HG03175 (cell line): Measurements from ENCODE around the gene LDHD.
A peak's percentile ranks its signal among the peaks of the same experiment; 100 is the strongest.
"Not testable (repeated sequence)": the region's sequence is repeated elsewhere in the genome, so short reads cannot be mapped to it uniquely, and the experiment has no call there.

ENCODE experiments used
- ATAC-seq: cut with Tn5 transposase; IDR thresholded peaks from one replicate; pipeline ENCODE4 v1.9.1; 2021; ENCODE audit warnings: mild to moderate bottlenecking, moderate library complexity; ENCODE audit not compliant: unreplicated experiment

LDHD gene

DNA sequence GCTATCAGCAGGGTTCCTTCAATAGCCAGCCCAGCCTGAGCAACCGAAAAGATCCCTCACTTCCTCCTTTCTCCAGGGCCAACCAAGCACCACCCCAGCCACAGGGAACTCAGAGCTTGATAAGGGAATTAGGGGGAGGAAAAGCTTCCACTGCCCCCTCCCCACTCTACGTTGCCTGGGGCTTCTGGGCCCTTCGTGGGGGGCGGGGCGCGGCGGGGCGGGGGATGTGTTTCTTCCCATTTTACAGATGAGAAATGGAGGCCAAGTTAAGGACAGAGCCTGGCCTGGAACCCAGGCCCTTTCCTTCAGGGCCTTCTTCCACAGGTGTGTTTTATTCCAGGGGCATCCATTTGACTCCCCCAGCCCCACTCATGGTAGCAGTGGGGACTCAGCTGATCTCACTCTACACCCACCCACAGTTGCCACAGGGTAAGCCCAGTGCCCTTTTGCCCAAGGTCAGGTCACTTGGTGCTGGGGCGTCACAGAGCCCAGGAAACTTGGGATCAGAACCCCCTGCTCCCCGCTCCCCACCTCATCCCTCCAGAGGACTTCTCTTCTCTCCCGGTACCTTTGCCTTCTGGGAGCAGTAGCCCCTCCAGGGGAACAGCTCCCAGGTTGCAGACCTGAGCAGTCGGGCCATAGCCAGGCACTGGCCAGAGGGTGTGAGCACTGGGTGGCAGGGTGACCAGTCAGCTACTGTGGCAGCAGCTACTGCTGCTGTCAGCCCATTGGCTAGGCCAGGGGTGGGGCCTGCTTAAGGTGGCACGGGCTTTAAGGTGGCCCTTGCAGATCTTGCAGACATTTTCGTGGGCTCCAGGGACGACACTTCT, at the start of gene LDHD:
Gene LDHD (minus strand): TSS at position 700 of the 830 bp plus-strand sequence. CDS start 60 bp downstream, at position 640.
- ATAC-seq, result no peak

DNA sequence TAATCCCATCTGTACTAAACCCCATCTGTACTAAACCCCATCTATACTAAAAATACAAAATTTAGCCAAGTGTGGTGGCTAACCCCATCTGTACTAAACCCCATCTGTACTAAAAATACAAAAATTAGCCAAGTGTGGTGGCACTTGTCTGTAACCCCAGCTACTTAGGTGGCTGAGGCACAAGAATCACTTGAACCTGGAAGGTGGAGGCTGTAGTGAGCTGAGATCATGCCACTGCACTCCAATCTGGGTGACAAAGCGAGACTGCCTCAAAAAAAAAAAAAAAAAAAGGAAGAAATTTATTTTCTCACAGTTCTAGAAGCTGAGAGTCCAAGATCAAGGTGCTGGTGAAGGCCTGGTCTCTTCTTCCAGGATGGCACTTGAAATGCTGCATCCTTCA, 43.8 kb upstream of the LDHD start:
- no peak for ATAC-seq

DNA sequence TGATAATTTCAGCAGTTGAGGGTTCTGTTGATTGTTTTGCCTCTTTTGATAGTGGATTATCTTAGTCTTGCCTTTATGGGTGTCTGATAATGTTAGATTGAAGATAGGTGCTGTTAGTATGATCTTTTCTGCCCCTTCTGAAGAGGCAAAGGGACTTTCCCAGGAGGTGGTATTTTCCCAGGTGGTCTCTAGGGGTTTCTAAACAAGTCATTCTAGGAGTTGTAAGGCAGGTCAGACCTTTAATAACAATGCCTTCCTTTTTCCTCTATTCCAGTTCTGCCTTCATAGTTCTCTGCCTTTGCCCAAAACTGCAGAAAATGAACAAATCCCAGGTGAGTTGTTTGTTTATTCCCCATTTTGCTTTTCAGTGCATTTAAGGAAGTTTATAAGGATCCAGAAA, 36.1 kb upstream of the LDHD start:
- no peak for ATAC-seq

DNA sequence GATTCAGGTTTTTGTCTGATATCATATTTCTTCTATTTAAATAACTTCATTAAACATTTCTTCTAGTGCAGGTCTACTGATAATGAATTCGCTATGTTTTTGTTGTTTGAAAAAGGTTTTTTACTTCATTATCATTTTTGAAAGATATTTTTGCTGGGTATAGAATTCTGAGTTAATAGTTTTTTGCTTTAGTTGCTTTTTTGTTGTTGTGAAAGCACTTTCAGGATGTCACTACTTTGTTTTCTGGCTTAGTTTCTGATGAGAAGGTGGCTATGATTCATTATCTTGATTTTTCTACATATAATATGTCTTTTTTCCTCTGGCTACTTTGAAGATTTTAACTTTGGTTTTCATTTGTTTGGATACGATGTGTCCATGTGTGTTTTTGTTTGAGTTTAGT, 35.2 kb upstream of the LDHD start:
- no peak for ATAC-seq

DNA sequence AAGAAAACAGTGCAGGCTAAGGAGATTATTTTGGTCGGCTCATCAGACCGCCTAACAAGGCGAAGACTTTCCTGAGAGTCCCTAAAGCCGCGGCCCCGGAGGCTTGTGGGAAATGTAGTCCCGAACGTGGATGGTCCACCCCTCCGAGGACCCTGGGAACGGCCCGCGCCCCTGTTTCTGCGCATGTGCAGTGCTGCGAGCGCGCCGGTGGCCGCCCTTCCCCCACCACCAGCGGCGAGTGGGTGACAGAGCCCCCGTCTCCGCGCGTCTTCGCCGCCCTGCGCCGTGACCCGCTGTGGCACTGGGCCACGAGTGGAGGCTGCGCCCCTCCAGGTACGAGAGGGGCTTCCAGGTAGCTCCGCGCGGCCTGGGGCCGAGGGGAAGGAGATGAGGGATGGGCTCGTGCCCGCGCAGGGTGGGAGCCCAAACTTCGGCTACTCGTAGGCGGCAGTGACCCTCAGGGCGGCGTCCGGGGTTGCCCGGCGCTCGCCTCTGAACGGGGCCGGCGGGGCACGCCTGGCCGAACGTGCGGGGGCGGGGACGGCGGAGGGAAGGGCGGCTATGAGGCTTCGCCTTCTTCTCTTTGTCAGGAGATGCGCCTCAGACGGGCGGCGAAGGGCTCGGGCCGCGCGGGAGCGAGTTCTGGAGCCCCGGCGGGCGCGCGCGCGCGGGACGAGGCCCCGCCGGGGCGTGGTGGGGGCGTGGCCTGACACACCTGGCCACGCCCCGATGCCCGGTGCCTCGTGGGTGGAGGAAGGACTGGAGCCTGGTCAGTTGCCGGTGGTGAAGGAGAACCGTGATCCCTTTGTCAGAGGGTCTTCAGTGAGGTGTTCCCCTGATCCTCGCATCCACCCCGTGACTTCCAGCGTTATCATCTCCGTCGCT, 32.0 kb upstream of the LDHD start, which contains the start of gene ZFP1:
Gene ZFP1 (plus strand): TSS at position 214 of the 885 bp plus-strand sequence. CDS start 4,428 bp downstream, outside the sequence.
- peak; percentile 90 for ATAC-seq

DNA sequence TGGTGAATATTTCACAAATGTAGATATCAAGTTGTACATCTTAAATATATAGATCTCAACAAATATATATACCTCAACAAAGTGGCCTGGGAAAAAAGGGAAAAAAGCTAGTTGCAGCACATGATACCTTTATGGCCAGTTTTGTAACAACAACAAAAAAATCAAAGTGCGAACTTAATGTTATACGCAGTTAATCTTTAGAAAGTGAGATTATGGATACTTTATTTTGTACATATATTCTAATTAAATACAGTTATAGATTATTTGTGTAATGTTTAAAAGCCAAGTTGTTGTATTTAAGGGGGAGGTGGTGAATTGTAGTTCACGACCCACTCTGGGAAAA, 31.4 kb upstream of the LDHD start:
- ATAC-seq, result no peak

DNA sequence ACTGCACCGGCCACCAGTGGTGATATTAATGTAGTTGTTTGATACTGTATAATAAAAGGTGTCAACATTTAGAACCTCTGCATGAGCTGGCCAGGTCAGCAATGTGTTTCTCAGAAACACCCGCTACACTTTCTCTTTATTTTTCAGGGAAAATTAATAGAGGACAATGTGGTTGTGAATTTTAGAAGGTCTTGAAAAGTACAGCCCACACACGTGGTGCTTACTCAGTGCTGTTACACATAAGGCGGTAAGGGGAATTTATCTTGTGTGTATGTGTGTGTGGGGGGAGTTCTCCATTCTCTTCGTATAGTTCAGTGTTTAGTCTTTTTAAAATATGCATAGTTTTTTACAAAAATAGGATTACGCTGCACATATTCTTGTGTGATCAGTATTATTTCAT, 27.4 kb upstream of the LDHD start:
- no peak for ATAC-seq

DNA sequence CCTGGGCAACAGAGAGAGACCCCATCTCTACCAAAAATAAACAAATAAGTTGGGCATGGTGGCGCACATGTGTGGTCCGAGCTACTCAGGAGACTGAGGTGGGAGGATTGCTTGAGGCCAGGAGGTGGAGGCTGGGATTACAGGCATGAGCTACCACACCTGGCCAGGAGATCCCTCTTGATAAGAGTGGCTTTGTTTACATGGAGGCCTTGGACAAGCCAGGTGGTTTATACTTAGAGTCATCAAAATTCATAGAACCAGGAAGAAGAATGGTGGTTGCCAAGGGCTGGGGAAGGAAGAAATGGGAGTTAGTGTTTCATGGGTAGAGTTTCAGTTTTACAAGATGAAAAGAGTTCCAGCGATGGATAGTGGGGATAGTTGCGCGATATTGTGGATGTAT, 22.9 kb upstream of the LDHD start:
- ATAC-seq, result no peak

DNA sequence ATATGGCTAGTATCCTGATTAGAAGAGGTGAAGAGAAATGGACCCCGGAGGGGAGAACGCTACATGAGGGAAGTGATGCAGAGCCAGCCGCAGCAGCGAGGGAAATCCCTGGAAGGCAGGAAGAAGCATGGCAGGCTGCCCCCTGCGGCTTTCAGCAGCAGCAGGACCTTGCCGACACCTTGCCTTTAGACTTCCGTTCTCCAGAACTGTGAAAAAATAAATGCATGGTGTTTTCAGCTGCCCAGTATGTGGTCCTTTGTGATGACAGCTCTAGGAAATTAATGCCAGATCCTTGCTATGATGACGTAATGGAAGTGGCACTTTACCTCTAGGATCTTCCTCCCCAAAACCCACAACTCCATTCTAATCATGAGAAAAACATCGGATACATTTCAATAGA, 22.1 kb upstream of the LDHD start:
- ATAC-seq, result peak; percentile 46

DNA sequence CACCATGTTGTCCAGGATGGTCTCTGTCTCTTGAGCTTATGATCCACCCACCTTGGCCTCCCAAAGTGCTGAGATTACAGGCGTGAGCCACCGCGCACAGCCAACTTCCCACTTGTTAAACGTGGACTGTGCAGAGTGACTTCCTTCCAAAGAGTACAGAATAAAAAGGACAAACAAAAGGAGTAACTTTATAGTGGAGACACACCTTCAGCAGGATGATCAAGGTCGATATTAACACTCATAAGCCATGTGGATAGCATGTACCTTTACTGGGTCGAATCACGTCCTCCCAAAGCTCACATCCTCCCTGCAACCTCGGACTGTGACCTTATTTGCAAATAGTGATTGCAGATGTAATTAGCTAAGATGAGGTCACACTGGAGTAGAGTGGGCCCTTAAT, 21.7 kb upstream of the LDHD start:
- no peak for ATAC-seq

DNA sequence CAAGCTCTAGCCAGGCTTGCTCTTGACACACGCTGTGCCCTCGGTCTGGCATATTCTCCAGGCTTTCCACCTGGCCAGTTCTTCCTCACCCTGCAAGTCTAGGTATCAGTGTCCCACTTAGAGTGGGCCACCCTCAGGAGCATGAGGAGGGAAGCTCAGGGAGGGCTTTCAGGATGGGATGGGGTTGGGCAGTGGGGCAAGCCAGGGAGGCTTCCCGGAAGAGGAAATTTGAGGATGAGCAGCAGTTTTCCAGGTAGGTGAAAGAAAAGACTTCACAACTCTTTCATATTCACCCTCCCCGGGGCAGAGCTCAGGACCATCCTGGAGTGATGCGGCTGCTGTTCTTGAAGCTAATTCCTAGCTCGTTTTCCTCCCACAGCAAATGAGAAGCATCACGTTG, 14.5 kb upstream of the LDHD start:
- no peak for ATAC-seq

DNA sequence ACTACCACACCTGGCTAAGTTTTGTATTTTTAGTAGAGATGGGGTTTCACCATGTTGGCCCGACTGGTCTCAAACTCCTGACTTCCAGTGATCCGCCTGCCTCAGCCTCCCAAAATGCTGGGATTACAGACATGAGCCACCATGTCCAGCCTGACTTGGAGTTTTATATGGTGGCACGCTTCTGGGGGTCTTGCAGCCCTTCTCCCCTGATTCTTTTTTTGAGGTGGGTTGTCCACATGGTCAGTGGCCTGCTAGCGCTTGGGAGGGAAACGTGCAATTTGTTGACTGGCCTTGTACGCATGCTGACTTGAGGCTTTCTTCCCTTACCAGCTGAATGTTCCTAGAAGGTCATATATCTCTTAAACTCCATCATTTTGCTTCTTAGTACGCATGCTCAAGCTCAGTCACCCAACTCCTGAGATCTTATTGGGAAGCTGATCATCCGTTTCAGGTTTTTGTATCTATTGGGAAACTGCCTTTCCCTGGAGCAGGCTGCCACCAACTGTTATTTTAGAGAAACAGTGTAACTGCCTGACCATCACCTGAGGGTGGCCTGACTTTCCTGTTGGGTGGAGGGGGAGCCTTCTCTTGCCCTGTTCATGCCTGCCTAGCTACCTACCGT, 13.7 kb upstream of the LDHD start:
- no peak for ATAC-seq

DNA sequence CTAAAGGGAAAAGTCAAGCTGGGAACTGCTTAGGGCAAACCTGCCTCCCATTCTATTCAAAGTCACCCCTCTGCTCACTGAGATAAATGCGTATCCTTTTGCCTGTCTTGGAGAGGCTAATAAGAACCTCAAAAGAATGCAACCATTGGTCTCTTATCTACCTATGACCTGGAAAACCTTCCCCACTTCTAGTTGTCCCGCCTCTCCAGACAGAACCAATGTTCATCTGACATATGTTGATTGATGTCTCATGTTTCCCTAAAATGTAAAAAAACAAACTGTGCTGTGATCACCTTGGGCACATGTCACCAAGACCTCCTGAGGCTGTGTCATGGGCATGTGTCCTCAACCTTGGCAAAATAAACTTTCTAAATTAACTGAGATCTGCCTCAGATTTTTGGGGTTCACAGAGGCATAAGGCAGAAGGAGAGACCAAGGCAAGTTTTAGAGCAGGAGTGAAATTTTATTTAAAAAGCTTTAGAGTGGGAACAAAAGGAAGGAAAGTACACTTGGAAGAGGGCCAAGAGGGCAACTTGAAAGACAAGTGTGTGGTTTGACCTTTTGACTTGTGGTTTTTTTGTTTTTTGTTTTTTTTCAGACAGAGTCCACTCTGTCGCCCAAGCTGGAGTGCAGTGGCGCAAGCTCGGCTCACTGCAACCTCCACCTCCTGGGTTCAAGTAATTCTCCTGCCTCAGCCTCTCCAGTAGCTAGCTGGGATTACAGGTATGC, 13.0 kb upstream of the LDHD start:
- ATAC-seq, result not testable (repeated sequence)

DNA sequence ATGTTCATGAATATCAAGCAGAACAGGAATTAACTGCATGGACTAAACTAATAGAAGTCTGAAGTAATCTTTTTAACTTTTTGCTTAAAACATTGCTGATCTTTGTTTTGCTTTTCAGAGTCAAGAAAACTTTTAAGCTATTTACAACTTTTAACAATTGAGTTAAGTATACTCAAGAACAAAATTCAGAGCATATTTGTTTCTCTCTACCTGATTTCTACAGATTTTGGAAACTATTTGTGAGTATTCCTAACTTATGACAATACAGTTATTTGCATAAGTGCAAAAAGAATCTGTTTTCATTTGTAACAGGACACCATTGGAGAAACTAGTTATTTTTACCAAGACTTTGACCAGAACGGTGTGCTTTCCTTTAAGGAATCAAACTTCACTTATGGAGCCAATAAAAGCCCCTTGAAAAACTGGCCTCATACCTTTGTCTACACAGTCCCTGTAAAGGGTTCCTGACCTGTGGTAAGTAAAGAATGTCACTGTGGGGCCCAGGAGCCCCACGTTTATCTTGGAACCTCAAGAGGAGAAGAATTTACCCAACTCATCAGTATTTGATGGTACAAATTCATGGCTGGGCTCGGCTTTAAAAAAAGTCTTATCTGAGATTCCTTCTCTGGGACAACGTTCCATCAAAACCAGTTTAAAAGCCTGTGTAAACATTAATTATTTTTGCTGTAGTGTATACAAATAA, 11.3 kb upstream of the LDHD start:
- ATAC-seq, result no peak

DNA sequence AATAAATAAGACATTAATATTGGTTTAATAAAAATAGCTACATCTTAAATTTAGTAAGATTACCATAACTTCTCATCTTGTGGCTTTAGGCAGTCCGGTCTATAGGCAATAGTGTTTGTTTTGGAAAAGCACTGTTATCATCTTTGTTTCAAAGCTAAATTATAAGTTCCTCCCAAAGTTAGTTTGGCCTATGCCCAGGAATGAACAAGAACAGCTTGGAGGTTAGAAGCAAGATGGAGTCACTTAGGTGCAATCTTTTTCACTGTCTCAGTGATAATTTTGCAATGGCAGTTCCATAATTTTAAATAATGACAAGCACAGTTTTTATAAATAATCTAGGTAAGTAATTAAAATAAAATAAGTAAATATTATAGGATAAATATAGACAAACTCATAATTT, 6.0 kb upstream of the LDHD start:
- ATAC-seq, result no peak

DNA sequence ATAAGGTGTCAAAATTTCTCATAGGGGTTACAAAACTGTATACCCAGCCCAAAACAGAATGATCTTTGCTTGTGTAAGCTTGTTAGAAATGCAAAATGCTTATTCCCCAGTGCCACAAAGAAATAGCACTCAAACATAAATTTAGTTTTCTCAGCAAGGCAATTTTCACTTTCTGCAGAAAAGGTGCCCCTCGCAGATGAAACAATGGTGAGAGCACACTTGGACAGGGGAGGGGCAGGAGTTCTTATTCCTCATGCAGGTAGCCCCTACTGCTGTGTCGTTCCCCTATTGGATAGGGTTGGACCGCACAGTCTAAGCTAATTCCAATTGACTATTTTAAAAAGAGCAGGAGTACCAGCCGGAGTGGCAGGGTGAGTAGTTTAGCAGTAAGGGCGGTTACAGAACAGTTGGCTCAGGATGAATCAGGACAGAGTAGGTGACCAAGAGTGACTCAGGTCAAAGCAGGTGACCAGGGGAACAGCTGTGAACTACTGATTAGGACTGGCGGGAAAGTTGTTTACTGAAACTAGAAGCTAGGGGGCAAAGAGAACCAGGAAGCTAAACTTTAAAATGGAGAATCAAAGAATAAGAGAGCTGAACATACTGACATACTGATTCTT, 5.5 kb upstream of the LDHD start:
- ATAC-seq, result no peak

DNA sequence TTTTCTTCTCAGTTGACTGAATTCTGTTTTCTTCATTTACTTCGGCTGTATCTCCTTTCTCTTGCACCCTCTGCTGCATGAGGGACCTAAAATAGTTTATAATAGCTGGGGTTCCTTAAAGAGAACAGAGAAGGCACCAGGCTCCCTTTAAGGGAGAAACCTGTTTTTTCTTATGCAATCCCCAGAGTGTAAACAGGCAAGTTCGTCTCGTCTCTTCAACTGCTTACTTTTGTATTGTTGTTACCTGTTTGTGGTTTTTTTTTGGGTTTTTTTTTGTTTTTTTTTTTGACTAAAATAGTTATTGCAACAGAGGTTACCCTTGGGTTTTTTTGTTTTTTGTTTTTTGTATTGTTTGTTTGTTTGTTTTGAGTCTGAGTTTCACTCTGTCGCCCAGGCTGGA, 3.7 kb upstream of the LDHD start:
- no peak for ATAC-seq

DNA sequence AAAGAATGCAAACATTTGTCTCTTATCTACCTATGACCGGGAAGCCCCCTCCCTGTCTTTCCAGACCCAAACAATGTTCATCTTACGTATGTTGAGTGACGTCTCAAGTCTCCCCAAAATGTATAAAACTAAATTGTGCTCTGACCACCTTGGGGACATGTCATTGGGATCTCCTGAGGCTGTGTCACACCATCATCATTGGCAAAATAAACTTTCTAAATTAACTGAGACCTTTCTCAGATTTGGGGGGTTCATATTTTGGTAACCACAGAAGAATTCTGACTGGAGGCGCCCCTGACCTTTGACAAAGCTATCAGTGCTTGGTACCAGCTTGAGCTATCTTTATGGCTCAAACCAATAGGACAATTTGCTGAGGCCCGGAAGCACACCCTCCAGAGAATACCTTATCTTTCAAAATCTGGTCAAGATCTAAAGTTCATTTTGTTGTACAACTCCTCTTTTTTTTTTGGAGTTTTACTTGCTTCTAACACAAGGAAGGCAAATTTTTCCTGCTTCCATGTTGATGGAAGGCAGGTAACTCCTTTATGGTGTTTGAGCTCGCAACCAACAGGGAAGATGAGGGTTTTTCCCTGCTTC, 2.5 kb upstream of the LDHD start:
- no peak for ATAC-seq

DNA sequence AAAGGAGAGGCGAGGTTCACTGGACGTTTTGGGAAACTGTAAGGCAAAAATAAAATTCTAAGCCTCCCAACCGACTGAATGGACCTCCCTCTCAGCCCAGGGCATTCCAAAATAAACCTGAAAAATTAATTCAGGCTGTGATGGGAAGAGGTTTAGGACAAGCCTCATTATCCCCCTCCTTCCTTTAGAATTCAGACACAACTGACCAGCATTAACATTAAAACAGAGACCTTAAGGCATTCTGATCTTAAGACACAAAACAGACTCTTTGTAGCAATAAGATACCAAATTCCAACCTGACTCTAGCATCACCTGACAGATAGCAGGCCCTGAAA, 298 bp upstream of the LDHD start:
- ATAC-seq, result no peak
